GM19395 (cell line): Measurements from ENCODE around the gene SERPINB6.
"Not testable (repeated sequence)": the region's sequence is repeated elsewhere in the genome, so short reads cannot be mapped to it uniquely, and the experiment has no call there.

ENCODE experiments used
- ATAC-seq: cut with Tn5 transposase; IDR thresholded peaks from one replicate; pipeline ENCODE4 v1.9.1; 2021; ENCODE audit warnings: mild to moderate bottlenecking, moderate library complexity; ENCODE audit not compliant: unreplicated experiment

The SERPINB6 gene

DNA sequence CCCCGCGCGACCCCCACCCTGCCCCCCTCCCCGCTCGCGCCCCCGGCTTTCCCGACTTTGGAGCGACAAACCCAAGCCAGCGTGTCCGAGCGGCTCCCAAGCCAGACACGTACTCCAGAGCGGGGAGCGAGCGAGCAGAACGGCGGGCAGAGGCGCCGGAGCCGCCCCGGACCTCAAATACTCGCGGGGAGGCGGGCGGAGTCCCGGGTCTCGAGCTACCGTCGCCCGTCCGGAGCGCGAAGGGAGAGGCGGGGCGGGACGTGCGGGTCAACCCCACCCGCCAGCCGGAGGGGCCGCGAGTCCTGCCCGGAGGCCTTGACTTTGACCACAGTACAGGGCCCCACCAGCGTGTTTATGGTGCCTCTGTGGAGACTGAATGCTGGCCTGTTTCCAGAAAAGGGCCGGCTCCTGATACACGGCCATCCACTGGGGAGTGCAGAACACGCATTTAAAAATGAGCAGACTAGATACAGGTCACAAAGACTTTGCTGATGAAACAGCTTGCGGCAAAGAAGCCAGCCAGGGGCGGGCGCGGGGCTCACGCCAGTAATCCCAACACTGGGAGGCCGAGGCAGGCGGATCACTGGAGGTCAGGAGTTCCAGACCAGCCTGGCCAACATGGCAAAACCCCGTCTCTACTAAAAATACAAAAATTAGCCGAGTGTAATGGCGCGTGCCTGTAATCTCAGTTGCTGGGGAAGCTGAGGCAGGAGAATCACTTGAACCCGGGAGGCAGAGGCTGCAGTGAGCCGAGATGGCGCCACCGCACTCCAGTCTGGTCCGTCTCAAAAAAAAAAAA, at the start of gene SERPINB6:
Gene SERPINB6, minus strand, starts transcription at position 148 of the 799 bp plus-strand sequence. CDS start 12,235 bp downstream, outside the sequence.
- no peak for ATAC-seq

DNA sequence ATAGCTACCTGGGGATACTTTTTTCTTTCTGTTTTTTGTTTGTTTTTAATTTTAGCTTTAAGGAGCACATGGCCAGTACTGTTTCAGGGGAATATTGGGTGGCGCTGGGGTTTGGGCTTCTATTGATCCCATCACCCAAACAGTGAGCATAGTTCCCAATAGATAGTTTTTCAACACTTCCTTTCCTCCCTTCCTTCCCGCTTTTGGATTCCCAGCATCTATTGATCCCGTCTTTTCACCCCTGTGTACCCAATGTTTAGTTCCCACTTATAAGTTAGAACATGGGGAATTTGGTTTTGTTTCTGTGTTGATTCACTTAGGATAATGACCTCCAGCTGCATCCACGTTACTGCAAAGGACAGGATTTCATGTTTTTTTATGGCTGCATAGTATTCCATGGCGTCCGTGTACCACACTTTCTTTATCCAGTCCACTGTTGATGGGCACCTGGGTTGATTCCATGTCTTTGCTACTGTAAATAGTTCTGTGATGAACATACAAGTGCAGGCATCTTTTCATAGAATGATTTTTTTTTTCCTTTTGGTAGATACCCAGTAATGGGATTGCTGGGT, 48.5 kb upstream of the SERPINB6 start:
- ATAC-seq, result no peak

DNA sequence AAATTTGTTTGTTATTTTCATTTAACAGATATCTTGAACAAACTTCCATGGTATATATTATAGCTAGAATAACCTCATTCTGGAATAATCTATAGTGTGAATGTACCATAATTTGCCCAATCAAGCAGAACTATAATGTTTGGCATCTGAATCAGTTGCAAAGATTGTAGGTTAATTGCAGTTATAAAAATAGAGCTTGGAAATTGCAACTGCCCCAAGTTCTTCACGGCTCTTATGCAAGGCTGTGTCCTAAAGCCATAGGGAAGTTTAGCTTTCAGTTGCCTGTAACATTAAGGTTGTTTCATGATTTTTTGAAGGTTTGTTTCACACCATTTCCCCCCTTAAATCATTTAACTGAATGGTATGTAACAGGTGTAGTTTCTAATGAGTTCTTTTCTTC, 47.7 kb upstream of the SERPINB6 start:
- no peak for ATAC-seq

GRCh38 chr6:3017304-3017703, 45.9 kb upstream of the SERPINB6 start:
- ATAC-seq, result no peak

- no peak for ATAC-seq
These were observed 45.3 kb upstream of the SERPINB6 start for GRCh38 chr6:3016473-3017280.

DNA sequence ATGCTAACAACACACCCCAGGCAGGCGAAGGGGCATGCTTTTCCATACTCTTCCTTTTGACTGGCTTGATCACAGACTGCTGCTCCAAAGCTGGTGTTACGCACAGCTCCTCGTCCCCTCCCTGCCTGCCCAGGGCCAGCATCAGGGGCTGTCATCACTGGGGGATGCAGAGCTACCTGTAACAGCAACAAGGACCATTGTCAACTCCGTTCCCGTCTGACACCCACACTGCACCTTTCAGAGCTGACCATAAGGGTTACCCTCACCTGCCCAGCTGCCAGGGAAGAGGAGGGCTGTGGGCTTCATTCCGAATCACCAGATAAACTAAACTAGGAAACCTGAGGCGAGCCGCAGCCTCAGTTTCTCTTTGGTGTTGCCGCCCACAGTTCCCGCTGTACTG, 43.8 kb upstream of the SERPINB6 start:
- ATAC-seq, result no peak

DNA sequence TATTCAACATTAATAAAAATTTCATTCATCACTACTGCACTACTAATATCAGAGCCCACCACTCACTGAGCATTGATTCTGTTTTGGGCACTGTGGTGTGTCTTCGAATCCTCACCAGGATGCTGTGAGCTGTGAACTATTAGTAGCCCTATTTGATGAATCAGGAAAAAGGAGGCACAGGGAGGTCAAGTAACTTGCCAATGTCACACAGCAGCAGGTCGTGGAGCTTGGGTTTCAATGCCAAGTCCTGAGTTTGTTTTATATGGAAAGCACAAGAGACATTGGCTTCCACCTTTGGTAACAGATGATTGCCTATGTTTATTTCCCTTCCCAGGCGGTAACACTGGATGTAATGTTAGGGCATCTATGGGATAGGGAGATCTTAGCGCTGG, 43.3 kb upstream of the SERPINB6 start:
- no peak for ATAC-seq

DNA sequence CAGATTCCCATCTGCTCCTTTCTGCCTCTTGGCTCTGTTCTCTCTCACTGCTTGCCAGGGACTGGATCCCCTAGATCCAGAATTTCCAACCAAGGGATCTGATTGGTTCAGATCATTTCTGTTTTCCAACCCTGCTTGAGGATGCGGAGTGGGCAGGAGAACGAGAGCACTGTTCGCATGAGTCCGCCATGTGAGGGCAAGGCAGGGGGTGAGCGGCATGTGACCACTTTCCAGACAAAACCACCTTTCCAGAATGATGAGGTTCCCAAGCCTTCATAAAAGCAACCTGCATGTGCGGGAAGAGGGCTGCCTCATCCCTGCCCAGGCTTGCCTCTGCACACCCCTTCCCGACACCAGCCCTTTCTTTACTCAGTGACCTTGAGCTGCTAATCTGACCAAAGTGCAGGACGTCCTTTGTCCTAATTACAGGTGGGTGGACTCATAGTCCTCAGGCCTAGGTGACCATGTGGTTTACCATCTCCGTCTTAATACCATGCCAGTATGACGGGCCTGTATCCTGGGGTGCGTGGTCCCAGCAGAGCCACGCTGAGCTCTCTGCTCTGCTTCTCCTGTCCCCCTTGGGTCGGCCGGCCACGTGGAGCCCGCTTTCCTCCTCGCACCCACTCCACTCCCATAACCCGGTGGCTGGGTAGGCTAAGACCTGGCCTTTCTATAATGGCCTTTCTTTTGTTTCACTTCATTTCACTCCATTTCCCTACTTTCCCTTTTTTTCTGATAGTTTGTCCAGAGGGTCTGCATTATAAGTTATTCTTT, 42.7 kb upstream of the SERPINB6 start:
- no peak for ATAC-seq

DNA sequence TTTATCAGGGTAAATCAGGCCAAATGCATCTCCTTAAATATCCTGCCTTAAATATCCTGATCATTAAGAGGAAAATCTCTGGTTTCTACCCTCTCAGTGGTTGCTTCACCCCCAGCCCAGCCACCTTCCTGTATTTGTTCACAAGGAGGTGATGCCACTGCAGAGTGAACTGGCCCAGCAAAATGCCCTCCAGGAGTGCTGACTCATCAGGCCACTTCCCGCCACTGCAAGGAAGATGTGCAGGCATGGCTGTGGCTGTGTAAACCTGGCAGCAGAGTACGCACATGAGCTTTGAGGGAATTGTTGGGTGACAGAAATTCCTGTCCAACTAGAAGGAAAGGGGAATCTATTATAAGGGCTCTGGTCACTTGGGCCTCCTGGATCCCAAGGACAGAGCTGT, 42.1 kb upstream of the SERPINB6 start:
- ATAC-seq, result no peak

- ATAC-seq, result no peak
These were observed 40.2 kb upstream of the SERPINB6 start for GRCh38 chr6:3011592-3011991.

GRCh38 chr6:3011158-3011557, 39.8 kb upstream of the SERPINB6 start:
- no peak for ATAC-seq

DNA sequence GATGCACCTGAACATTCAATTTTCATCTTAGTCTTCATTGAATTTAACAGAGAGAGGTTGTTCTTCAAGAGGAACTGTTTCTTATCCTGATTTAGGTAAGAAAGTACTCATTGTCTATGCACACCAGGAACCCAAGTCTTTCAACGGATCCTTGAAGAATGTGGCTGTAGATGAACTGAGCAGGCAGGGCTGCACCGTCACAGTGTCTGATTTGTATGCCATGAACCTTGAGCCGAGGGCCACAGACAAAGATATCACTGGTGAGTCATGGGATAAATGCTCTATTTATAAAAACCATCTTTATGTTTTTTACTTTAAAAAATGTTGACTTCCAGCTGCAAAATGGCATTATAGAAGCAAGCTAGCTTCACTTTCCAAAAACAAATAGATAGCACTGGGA, 38.6 kb upstream of the SERPINB6 start:
- no peak for ATAC-seq

DNA sequence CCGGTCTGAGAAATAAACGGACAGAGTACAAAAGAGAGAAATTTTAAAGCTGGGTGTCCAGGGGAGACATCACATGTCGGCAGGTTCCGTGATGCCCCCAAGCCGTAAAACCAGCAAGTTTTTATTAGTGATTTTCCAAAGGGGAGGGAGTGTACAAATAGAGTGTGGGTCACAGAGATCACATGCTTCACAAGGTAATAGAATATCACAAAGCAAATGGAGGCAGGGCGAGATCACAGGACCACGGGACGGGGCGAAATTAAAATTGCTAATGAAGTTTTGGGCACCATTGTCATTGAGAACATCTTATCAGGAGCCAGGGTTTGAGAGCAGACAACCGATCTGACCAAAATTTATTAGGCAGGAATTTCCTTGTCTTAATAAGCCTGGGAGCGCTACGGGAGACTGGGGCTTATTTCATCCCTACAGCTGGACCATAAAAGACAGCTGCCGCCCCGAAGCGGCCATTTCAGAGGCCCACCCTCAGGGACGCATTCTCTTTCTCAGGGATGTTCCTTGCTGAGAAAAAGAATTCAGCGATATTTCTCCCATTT, 37.4 kb upstream of the SERPINB6 start:
- ATAC-seq, result not testable (repeated sequence)

DNA sequence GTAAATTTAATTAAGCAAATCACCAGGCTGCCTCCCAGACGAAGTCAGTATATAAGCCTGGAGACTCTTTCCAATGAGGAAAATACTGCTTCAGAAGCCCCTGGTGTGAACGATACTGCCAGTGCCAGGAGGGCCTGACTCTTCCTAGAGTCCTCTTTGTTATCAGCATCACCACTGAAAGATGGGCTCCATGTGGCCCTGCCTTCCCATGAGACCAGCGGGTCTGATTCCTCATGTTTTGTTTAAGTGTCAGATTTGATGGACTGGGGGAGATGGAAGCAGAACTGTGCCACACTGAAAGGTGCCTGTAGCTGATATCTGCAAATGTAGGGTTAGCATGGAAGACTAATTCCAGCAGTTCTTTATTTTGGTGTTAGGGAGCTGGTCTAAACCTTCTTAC, 36.2 kb upstream of the SERPINB6 start:
- no peak for ATAC-seq

GRCh38 chr6:3006476-3006875, 35.1 kb upstream of the SERPINB6 start:
- no peak for ATAC-seq

DNA sequence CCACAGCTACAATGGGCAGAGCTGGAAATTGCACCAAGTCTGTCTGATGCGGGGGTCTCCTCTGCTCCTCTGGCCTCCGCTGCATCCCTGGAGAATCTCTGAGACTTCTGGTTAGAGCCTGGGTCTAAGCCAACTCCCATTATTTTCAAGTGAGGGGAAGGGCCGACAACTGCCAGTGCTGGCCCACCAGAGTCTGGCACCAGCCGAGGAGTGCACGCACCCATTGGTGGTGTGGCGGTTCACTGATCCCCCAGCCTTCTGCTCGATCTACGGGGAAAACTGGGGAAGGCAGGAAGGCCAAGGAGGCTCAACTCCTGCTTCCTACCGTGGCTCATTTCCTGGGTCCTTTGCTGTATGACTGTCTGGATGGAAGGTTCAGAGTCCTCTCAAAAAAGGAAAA, 34.5 kb upstream of the SERPINB6 start:
- no peak for ATAC-seq

DNA sequence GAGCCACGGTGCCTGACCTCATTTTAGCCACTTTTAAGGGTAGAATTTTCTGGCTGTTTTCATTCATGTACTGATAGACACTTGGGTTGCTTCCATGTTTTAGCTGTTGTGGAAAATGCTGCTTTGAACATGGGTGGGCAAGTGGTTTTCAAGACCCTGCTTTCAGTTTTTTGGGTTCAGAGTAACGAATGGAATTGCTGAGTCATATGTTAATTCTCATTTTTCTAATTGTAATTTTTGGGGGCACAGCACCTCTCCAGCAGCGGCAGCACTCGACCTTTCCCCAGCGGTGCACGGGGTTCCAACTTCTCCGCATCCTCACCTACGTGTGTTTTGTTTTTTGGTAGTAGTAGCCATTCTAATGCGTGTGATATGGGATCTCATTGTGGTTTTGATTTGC, 33.7 kb upstream of the SERPINB6 start:
- ATAC-seq, result no peak

DNA sequence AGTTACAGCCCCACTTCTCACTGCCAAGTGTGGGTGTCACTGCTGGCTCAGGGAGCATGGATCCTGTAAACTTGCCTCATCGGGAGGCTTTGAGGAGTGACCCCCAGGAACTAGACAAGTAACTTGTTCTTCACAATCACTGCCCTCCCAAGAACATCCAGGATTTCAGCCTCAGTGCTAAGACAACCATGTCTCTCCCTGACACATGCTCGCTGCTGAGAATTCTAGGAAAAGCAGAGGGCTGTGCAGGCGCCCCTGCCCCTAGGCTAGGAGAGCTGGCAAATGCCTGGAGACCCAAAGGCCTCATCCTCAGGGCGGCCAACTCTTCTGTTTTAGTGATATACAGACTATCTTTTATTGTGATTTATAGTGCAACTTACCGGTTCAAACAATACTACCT, 31.9 kb upstream of the SERPINB6 start:
- not testable (repeated sequence) for ATAC-seq

DNA sequence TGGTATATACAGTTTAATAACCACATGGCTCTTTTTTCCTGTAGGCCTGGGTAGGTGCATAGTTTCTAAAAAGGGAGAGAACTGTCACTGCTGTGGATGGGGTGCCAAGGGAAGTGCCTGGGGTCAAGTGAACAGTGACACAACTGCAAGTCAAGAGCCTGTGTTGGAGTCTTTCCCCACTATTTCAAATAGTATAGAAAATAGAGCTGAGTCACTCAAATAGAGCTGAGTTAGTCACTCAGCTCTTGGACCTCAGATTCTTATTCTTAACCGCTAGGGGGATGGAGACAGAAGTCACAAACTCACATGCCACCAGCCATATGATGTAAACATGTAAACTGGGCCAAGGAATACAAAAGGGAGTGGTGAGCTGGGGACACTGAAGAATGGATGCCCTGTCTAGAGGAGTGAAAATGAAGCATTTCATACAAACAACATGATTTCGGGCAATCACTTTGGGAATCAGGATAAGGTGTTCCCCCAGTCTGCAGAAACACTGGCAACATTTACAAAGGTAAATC, 30.5 kb upstream of the SERPINB6 start:
- no peak for ATAC-seq

GRCh38 chr6:3001146-3001772, 29.9 kb upstream of the SERPINB6 start:
- ATAC-seq, result no peak
